ENCODE results near the gene LGALS12. TPM values are rescaled to one million over a fixed set of nuclear protein-coding genes. Genes with fewer than 3 reads are reported as not detected.
A peak's percentile ranks its signal among the peaks of the same experiment; 100 is the strongest.

LGALS12 gene
- total and polyA plus RNA-seq, 3 experiments from 2014 or later = not detected

DNA sequence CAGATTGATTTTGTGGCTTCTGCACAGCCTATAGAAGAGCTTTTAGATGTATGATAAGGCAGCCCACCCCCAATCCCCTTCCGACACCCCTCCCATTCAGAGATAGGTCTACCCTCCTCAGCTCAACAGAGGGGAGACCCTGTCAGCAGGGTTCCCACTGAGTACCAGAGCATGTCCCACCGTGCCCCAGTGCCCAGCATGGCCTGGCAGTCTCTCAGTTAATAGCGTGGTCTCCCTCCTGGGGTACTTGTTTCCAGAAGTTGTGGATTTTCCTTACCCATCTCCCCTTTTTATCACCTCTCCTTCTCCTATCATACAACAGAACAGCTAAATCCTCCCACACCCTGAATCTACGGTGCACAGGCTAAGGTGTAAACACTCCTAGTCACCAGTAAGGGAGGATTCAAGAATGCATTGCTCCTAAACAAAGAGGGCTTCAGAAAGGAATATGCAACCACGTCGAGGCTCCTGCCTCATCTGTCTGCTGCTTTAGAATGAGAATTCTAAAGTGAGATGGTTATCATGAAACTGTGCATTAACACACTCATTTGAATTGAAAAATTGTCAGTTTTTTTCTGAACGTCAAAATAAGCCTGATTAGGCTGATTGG lies 50.6 kb downstream of the LGALS12 start:
- Histone ChIP-seq H3K9me3 (ENCODE audit: low read length) (no peaks in the 10 kb centered on the region), H3K4me1 (ENCODE audit: insufficient read depth, low read length) (peaks cover 61% of the 10 kb centered on the region), H3K36me3 (ENCODE audit: insufficient read depth, low read length) (no peaks in the 10 kb centered on the region), H3K27ac (ENCODE audit: low read depth, low read length) (no peak overlapping the region), H3K27me3 (ENCODE audit: insufficient read depth, low read length, poor library complexity, severe bottlenecking) (no peaks in the 10 kb centered on the region), H3K4me3 (ENCODE audit: low read length) (no peak overlapping the region)
- Mint-ChIP-seq H3K9me3 (no peaks in the 10 kb centered on the region), H3K27ac (peak overlapping the region in 3 of 8 donors; percentile 19 to 84 (median 45)), H3K27me3 (peaks cover 0 to 1% of the 10 kb centered on the region in 2 donors), H3K36me3 (peaks cover 0 to under 1% (median 0%) of the 10 kb centered on the region in 3 donors), H3K4me3 (no peak overlapping the region), H3K4me1 (peaks cover 54 to 72% (median 68%) of the 10 kb centered on the region in 3 donors)
- DNase-seq = no peak
- POLR2A ChIA-PET = no interaction called here
- CTCF ChIA-PET = no interaction called here

- H3K4me1 Mint-ChIP-seq = peaks cover 49 to 69% (median 57%) of the 10 kb centered on the region in 3 donors
- peaks cover 0 to 1% of the 10 kb centered on the region in 2 donors for H3K27me3 Mint-ChIP-seq
- Histone ChIP-seq H3K4me3 (ENCODE audit: low read length) (no peak overlapping the region), H3K36me3 (ENCODE audit: insufficient read depth, low read length) (no peaks in the 10 kb centered on the region), H3K9me3 (ENCODE audit: low read length) (no peaks in the 10 kb centered on the region), H3K4me1 (ENCODE audit: insufficient read depth, low read length) (peaks cover 51% of the 10 kb centered on the region), H3K27me3 (ENCODE audit: insufficient read depth, low read length, poor library complexity, severe bottlenecking) (no peaks in the 10 kb centered on the region), H3K27ac (ENCODE audit: low read depth, low read length) (no peak overlapping the region)
- H3K27ac Mint-ChIP-seq = peak overlapping the region in 3 of 8 donors; percentile 3 to 93 (median 19)
- H3K4me3 Mint-ChIP-seq = no peak overlapping the region
- no peaks in the 10 kb centered on the region for H3K36me3 Mint-ChIP-seq
- CTCF ChIA-PET = no interaction called here
- no peak for DNase-seq
- POLR2A ChIA-PET = interaction anchor here (0.7 kb wide), 1 partner anchor 74 kb away, joined by 3 read pairs; no protein-coding TSS in a partner anchor
- H3K9me3 Mint-ChIP-seq = no peaks in the 10 kb centered on the region
These were observed 51.7 kb downstream of the LGALS12 start for GRCh38 chr11:63557570-63557969.

GRCh38 chr11:63558459-63559157 lies 52.7 kb downstream of the LGALS12 start:
- CTCF ChIA-PET = no interaction called here
- Mint-ChIP-seq H3K4me1 (peaks cover 40 to 63% (median 50%) of the 10 kb centered on the region in 3 donors), H3K4me3 (no peak overlapping the region), H3K9me3 (no peaks in the 10 kb centered on the region), H3K27me3 (peaks cover 0 to 1% of the 10 kb centered on the region in 2 donors), H3K36me3 (no peaks in the 10 kb centered on the region), H3K27ac (peak overlapping the region in 1 of 8 donors; percentile 60)
- Histone ChIP-seq H3K27me3 (ENCODE audit: insufficient read depth, low read length, poor library complexity, severe bottlenecking) (no peaks in the 10 kb centered on the region), H3K36me3 (ENCODE audit: insufficient read depth, low read length) (no peaks in the 10 kb centered on the region), H3K27ac (ENCODE audit: low read depth, low read length) (no peak overlapping the region), H3K4me3 (ENCODE audit: low read length) (no peak overlapping the region), H3K4me1 (ENCODE audit: insufficient read depth, low read length) (peaks cover 42% of the 10 kb centered on the region), H3K9me3 (ENCODE audit: low read length) (no peaks in the 10 kb centered on the region)
- POLR2A ChIA-PET = interaction anchor here (0.6 to 0.7 kb wide), 2 partner anchors 8 to 38 kb away, joined by 3 read pairs; no protein-coding TSS in a partner anchor
- DNase-seq = no peak

GRCh38 chr11:63560506-63561180 lies 54.8 kb downstream of the LGALS12 start:
- H3K4me3 Mint-ChIP-seq = peak overlapping the region in 6 of 7 donors; percentile 5 to 62 (median 46)
- Histone ChIP-seq H3K27ac (ENCODE audit: low read depth, low read length) (no peak overlapping the region), H3K4me1 (ENCODE audit: insufficient read depth, low read length) (peaks cover 41% of the 10 kb centered on the region), H3K36me3 (ENCODE audit: insufficient read depth, low read length) (no peaks in the 10 kb centered on the region), H3K4me3 (ENCODE audit: low read length) (no peak overlapping the region), H3K27me3 (ENCODE audit: insufficient read depth, low read length, poor library complexity, severe bottlenecking) (no peaks in the 10 kb centered on the region), H3K9me3 (ENCODE audit: low read length) (no peaks in the 10 kb centered on the region)
- no peaks in the 10 kb centered on the region for H3K9me3 Mint-ChIP-seq
- CTCF ChIA-PET = interaction anchor here (3.6 kb wide), 1 partner anchor 9 kb away, joined by 14 read pairs; no protein-coding TSS in a partner anchor
- H3K27ac Mint-ChIP-seq = peak overlapping the region; percentile 36 to 91 (median 84)
- peaks cover 0 to 1% of the 10 kb centered on the region in 2 donors for H3K27me3 Mint-ChIP-seq
- DNase-seq = peak in 2 of 5 donors; percentile 52 to 58
- POLR2A ChIA-PET = interaction anchor here (0.6 to 0.9 kb wide), 2 partner anchors 13 to 25 kb away, joined by 3 to 4 read pairs; no protein-coding TSS in a partner anchor
- H3K36me3 Mint-ChIP-seq = no peaks in the 10 kb centered on the region
- peaks cover 41 to 66% (median 50%) of the 10 kb centered on the region in 3 donors for H3K4me1 Mint-ChIP-seq

- Mint-ChIP-seq H3K9me3 (no peaks in the 10 kb centered on the region), H3K27me3 (peaks cover 0 to 1% of the 10 kb centered on the region in 2 donors), H3K36me3 (no peaks in the 10 kb centered on the region), H3K4me1 (peaks cover 45 to 75% (median 61%) of the 10 kb centered on the region in 3 donors), H3K4me3 (peak within 1 kb of the TSS in 5 of 7 donors; percentile 3 to 70 (median 30)), H3K27ac (peak within 1 kb of the TSS in 7 of 8 donors; percentile 37 to 91 (median 68))
- Histone ChIP-seq H3K9me3 (ENCODE audit: low read length) (no peaks in the 10 kb centered on the region), H3K4me3 (ENCODE audit: low read length) (no peak within 1 kb of the TSS), H3K27me3 (ENCODE audit: insufficient read depth, low read length, poor library complexity, severe bottlenecking) (no peaks in the 10 kb centered on the region), H3K36me3 (ENCODE audit: insufficient read depth, low read length) (no peaks in the 10 kb centered on the region), H3K4me1 (ENCODE audit: insufficient read depth, low read length) (peaks cover 52% of the 10 kb centered on the region), H3K27ac (ENCODE audit: low read depth, low read length) (no peak within 1 kb of the TSS)
- ChIA-PET CTCF (interaction anchor here (1.2 to 3.6 kb wide), 3 partner anchors 9 to 84 kb away, joined by 3 to 14 read pairs (median 6); no protein-coding TSS in a partner anchor), POLR2A (interaction anchor here (0.6 to 0.9 kb wide), 2 partner anchors 12 to 27 kb away, joined by 3 read pairs; partner anchors contain the start of gene PLAAT4)
- no peak for DNase-seq
These were observed 57.5 kb downstream of the LGALS12 start, which contains the start of gene PLAAT2 for GRCh38 chr11:63563201-63564055. PLAAT2 (minus strand) TSS chr11:63563379; CDS start chr11:63563324, 55 bp downstream.

DNA sequence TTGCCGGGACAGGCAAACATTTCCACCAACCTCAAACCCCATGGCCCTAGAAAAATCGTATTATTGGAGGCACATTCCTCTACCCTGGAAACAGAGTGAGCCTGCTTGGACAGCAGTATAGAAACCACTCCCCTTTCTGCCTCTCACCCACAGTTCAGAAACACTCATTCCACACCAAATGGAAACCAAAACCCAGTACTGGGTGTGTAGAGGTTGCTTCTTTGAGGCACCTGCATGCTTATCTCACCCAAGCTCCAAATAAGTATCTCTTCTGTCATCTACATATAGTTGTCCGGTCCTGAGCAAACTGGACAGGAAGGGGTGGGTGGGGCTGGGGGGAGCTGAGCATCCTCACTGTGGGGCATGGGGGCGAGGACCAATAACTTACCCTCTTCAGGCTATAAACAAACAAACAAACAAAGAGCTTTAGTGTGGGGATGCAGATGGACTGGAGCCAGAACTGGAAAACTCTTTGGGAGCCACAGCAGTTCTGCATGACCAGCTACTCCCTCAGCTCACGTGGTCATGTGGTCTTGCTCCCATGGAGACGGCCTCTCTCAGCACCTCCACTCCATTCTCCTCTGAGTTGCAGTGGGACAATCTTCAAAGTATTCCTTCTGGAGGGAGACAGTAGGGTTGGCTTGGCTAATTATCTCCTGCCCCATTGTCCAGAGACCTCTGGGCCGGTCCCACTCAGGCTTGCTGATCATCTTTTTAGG lies 58.3 kb downstream of the LGALS12 start:
- Mint-ChIP-seq H3K4me3 (peak overlapping the region in 4 of 7 donors; percentile 3 to 70 (median 27)), H3K27me3 (peaks cover 0 to 1% of the 10 kb centered on the region in 2 donors), H3K4me1 (peaks cover 48 to 75% (median 66%) of the 10 kb centered on the region in 3 donors), H3K36me3 (no peaks in the 10 kb centered on the region), H3K9me3 (no peaks in the 10 kb centered on the region), H3K27ac (peak overlapping the region; percentile 17 to 91 (median 68))
- Histone ChIP-seq H3K4me1 (ENCODE audit: insufficient read depth, low read length) (peaks cover 52% of the 10 kb centered on the region), H3K36me3 (ENCODE audit: insufficient read depth, low read length) (no peaks in the 10 kb centered on the region), H3K27ac (ENCODE audit: low read depth, low read length) (no peak overlapping the region), H3K9me3 (ENCODE audit: low read length) (no peaks in the 10 kb centered on the region), H3K27me3 (ENCODE audit: insufficient read depth, low read length, poor library complexity, severe bottlenecking) (no peaks in the 10 kb centered on the region), H3K4me3 (ENCODE audit: low read length) (no peak overlapping the region)
- ChIA-PET CTCF (interaction anchor here (0.8 to 1.9 kb wide), 2 partner anchors 84 to 86 kb away, joined by 3 to 6 read pairs; no protein-coding TSS in a partner anchor), POLR2A (no interaction called here)
- DNase-seq = no peak
